SK-N-MC (cell line): ENCODE results near the gene SCAMP3.

Experiments used
- EZH2 ChIP-seq: fragments of 200-600 bp; sonication (generic); IDR thresholded peaks from one replicate; pipeline ENCODE4 v1.6.1; 2017; ENCODE audit warnings: antibody characterized with exemption
- FOXP2 ChIP-seq: optimal IDR thresholded peaks from 2 replicates; pipeline ENCODE3; 2011; ENCODE audit warnings: mild to moderate bottlenecking, moderate library complexity; ENCODE audit not compliant: insufficient read depth; ENCODE audit errors: extremely low read length, control extremely low read depth
- POLR2AphosphoS5 ChIP-seq: IDR thresholded peaks from 2 replicates; pipeline ENCODE4 v1.6.1; 2012; ENCODE audit warnings: mild to moderate bottlenecking, low read depth, low read length, borderline replicate concordance

DNA sequence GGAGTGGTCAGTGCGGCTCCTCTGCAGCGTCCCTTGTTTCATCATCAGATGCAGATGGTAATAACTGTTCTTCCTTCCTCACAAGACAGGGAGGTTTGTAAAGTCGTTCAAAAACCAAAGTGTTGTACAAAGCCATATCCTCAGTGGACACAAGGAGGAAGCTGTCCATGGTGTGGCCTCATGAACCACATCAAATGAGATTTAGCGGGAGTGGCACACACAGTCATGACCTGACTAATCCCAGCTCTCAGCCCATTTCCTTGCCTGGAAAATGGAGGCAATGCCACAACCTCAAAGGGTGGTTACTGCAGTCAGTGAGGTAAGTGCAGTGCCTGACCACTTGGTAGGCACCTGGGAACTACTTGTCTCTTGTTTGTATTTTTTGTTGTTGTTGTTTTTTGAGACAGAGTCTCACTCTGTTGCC lies 20.3 kb downstream of the SCAMP3 start:
- no peak for TF ChIP-seq POLR2AphosphoS5
- no peak for TF ChIP-seq EZH2
- TF ChIP-seq FOXP2, result no peak
